NCI-H526 treated with DMSO at 0.1 percent for 48 hours (cell line): ENCODE results near the gene PTPRM.

Experiments used
- DNase-seq: peaks from one replicate; lab custom pipeline; 2025; lab: John Stamatoyannopoulos, UW

Gene PTPRM

DNA sequence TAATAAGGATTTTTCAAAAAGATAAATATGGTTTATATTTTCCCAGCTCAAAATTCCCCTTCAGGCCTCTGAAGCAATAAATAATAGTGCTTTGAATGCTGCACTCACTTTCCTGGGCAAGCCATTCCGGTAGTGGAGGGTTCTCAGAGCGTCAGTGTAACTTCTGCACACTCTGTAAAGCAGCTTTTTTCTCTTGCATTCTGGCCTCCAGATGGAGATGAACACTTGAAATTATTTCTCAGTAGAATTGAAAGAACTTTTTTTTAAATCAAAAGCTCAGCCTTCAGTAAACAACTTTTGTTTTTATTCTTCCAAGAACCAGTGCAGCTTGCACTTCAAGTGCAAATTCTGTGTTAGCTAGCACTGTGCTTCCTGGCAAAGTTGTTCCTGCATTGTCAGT is 761.0 kb downstream of the PTPRM start:
- no peak for DNase-seq

DNA sequence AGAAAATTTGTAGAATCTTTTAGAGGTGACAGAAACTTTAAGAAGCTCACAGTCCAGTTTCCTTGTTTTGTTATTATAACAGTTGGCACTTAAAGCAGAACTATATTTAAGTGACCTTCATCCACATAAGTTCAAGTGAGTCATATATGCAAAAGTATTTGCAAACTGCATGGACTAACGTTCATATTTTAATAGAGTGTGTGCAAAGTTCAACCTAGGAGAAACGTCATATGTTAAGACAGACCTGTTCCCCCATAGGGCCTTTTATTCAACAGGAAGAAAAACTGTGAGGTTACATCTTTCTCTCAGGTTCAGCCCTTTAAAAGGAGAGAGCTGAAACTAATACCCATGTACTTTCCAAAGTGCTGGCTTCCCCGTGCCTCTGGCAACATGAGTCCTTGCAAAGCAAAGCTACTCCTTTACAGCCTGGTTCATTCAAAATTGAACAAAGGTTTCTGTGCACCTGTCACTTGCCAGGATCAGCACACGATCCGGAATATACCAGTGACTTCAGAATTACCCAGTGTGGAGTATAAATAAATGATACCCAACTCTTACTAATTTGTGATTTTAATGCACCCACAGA is 762.2 kb downstream of the PTPRM start:
- DNase-seq = no peak

DNA sequence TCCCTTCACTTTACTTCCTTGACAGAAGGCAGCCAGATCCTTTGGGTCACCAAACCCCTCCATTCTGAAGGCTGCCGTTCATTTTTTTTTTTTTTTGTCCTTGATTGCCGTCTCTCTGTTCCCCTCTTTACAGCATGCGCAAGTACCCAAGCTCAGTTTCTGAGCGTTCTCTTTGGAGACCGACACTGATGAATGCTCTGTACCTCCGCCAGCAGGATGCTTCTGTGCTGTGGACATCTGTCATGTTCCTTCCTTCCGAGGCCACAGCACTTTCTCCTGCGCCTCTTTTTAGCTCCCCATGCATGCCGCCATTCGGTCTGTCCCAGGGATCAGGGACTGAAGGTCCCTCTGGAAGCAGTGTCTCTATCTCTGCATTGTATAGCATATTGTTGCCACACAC is 763.5 kb downstream of the PTPRM start:
- no peak for DNase-seq

DNA sequence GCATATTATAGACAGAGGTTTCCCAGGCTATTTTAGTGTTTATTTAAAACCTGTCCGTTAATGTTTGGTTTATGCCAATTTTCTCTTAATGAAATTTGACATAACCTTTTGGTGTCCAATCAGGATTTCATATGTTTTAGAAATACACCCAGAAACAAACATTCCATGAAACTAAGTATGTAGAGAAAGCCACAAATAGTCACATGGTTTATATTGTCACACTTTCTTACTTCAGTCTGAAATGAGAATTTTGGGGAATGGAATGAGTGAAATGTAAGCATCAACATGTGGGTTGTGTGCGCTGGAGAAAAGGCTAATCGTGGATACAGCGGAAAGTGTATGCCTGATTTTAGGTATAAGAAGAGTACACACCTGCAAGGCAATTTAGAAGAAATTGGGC is 765.2 kb downstream of the PTPRM start:
- no peak for DNase-seq

DNA sequence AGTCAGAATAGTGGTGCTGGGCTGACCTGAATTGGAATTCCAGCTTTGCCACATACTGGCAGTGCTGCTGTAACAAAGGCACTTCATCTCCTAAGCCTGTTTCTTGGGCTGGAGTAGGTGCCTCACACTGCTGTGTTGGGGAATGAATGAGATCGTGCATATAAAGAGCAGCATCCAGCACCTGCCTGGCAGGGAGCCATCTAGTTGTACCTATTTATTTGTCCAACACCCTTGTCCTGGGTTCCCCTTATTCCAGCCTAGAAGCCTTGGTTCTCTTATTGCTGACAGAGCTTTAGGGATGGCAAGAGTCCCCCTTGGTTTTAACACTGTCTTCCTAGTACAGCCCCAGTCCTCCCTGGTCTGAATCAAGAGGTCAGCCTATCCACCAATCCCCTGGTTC is 766.8 kb downstream of the PTPRM start:
- DNase-seq = no peak

DNA sequence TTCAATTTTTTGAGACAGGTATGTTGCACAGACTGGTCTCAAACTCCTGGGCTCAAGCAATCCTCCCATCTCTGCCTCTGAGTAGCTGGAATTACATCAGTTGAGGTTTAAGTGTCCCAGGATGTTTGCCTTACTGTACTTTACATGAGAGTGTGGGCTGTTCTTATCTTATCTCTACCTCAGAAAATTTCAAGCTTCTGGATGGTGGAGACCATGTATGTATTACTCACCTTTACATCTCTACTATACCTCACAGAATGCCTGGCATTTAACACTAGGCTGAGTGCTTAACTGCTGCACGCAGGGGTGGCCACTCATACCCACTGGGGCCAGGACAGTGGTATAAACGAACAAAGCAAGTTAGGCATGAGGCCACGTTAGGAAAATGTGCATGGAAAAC is 770.1 kb downstream of the PTPRM start:
- DNase-seq = no peak

DNA sequence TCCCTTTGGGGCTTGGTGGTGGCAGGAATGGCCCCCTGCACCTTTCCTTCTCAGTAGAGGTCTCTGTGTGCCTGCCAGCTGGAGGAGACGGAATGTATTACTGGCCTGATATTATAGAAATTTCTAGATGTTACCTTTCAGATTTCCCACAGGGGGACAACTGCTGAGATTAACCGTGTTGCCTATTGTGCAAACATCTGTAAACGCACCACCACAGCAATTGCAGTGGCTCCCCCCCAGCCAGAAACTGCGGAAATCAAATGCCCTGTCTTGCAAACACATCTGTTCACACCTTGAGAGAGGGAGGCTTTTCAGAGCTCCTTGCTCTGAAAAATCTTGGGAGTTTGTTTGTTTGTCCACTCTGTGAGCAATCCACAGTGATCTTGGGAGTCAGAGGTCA is 772.1 kb downstream of the PTPRM start:
- no peak for DNase-seq

DNA sequence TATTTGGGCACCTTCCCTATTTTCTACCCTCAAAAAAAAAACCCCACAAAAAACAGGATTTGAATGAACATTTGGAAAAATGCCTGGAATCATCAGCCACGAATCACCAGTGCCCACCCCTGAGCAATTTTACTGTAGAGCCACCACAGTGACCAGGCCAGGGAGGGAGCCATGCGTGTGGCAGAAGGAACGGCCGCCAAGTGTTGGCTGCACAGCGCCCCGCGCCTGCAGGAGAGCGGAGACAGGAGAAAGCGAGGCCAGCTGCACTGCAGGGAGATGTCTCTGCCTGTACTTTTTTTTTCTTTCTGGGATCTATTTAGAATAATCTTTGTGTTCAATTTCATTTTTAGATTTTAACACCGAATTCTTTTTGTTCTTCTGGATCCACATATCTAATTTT is 772.8 kb downstream of the PTPRM start:
- no peak for DNase-seq

DNA sequence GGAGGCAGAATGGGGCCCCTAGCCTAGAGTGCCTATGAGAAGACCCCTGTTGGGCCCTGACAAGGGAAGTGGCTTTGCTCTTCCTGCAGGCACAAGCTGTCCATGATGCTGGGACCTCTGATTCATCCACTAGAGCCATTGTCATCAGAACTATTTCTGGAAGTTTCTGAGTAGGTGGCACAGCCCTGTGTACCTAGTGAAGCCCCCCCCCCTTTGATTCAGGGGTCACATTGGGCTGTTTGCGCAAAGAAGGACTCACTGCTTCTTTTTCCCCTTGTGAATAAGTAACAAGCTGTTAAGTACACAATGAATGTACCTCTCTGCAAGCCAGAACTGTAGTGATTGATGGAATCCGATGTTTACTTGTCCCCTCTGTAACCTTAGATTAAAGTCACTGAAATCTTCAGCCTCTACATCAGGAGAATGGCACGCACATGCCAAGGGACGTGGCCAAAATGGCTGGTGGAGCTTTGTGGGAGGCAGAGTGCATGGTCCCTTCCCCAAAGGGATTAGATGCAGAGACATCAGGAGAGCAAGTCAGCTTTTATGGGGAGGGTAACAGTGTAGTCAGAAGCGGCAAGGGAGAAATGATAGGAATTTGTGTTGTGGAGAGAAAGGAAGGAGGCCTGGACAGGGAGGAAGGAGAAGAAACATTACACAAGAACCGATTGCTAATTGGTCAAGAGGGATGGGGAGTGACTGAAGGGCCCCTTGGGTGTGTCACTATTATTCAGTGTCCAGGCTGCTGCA is 774.5 kb downstream of the PTPRM start:
- DNase-seq = no peak

DNA sequence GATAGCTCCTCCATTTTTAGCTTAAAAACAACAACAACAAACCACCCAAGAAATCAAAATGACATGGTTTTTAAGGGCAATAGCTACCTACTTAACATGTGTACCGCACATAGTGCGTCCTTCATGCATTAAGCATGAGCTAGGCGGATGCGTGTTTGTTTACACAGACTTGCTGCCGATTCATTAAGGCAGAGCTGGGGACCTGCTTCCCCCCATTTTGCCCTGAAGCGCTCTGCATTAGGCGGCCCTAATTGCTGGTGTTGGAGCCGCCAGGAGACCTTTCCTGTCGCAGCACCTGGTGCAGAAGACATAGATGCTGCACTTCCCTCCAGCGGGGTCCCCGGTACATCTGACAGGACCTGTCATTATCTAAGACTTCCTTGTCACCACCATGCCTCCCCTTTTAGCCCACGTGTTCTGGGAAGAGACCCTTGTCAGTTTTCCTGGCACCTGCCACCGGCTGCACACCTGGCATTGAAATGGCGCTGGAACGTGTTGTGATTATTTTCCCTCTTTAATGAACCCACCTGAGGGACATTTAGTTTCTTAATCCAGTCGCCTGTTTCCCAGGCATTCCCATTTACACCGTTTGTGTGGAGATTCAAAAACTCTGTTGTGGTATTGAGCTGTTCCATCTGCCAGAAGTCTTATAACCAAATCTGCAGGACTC is 781.1 kb downstream of the PTPRM start:
- DNase-seq = peak; percentile 46

DNA sequence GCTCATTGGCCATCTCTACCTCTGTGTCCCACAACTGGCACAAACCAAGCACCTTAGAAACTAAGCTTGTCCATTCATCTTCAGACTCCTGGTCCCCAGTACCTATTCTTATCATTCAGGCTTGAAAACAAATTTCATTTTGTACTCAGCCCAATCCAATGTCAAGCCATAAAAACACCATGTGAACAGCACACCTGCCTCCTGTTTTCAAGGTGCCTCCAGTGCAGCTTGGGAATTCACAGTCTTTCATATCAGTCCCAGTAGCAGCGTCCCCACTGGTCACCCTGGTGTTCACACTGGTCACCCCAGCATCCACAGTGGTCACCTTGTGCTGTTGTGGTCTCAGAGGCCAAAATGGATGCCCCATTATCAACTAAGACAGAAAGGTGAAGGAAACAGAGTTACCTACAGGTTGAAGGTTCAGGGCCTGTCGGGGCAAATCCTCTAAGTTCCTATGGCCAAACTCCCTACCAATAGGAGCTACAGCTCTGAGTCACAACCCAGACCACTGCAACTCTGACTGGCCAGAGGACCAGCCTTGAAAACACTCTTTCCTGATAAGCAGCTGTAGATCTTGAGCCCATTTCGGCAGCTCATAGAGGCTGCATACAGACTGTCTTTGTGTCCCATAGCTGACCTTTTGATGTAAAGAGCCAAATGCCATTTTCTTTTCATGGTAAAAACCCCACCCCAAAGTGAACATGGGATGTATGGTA is 782.6 kb downstream of the PTPRM start:
- DNase-seq = no peak

DNA sequence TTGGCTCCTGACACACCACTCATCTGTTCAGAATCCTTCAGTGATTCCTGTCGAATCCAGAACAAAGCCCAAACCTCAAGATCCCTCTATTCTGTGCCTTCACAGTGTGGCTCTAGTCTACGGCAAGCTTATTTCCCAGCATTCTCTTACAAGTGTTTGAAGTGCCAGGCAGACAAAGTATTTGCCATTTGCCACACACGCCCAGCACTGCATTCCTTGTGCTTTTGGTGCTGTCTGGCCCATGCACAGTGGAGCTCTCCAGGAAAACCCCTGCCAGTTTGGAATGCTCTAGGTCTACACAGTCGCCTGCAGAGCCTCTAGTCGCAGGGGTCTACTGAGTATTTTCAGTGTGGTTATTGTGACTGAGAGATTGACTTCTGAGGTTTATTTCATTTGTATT is 783.5 kb downstream of the PTPRM start:
- no peak for DNase-seq

DNA sequence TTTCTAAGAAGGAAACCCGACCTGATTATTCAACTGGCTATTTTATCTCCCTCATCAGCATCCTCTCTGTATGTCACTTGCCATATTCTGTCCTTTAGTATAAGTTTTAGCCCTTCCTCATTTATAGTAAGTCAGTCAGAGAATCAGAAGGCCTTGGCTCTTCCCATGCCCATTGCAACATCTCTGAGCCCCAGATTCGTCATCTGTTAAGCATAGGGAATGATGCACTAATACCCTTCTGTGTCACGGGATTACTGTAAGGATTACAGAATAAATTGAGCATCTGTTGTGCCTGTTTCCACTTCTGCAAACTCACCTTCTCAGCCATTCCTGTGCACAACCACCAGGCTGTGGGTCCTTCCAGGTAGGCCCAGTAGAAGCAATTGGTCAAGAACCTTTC is 784.0 kb downstream of the PTPRM start:
- DNase-seq = no peak

DNA sequence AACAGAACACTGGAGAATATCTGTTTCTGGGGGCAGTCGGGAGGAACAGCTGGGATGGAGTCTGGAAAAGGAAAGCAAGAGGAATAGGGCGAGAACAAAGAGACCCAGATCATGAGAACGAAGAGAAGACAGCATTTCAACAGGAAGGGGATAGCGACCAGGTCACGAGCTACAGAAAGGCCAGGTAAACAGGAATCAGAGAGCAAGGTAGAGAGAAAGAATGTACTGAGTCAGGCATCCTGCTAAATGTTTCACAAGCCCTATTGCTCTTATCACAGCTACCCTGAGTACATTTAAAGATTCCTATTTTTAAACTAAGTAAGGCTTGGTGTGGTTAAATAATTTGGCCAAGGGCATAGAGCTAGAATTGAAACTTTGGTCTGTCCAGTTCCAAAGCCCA is 787.2 kb downstream of the PTPRM start:
- no peak for DNase-seq

DNA sequence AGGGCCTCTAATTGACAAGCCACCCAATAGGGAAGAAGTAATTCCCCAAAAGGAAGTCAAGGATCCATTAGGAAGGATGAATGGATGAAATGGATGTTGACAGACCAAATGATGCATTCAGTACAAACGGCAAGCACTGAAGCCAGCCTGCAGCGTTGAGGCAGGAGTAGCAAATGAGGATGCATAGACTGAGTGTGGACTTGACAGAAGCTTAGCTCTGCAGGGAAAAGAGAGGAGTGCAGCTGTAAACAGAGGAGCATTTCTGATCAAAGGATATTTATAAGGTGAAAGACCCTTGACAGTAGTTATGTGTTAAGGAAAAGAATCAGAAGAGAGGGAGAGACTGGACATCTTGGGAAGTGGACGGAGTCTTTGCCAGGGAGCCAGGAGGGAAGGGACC is 788.9 kb downstream of the PTPRM start:
- no peak for DNase-seq

DNA sequence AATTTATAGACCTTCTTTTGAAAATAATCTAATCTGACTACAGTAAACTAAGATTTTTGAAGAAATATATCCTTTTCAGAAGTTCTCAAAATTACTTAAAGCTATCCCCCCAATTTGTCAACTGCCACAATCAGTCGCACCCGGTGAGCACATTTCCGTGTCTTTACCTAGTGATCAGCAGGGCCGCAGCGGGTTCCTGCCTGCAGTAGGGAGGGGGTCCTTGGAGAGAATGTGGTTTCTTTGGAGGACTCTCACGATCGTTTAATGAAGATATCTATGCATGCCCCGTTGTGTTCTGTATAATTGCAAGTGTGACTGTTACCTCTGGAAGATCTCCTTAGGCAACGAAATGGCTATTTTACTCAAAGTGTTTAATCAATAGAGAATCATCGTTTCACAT is 790.2 kb downstream of the PTPRM start:
- DNase-seq = no peak

DNA sequence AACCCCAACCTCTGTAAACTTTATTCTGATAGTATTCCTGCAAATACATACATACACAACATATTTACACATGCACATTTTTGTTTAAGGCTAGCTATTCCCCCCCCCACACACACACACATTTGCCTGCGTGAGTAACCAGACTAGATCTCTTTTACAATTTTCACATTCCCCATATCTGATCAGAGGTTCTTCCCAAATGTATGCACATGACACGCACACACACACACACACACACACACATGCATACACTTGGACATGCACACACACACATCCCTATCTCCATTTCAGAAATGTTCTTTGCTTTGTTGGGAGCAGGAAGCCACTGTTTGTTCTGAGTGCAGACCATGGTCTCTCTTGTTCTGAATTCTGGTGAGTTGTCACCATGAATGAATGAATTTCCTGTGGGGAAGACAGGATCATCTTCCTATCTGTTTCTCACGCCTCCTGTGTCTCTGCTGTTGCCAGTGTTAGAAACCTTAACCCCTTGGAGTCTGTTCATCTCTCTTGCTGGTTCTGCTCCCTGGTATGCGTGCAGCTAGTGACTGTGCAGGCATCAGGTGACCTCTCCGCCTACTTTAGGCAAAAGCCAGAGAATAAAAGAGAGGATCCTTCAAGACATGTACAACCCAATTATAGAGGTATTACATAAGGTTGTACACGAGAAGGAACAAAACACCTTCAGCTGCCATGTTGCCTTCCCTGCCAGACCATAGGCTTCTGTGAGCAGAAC is 791.1 kb downstream of the PTPRM start:
- DNase-seq = no peak

DNA sequence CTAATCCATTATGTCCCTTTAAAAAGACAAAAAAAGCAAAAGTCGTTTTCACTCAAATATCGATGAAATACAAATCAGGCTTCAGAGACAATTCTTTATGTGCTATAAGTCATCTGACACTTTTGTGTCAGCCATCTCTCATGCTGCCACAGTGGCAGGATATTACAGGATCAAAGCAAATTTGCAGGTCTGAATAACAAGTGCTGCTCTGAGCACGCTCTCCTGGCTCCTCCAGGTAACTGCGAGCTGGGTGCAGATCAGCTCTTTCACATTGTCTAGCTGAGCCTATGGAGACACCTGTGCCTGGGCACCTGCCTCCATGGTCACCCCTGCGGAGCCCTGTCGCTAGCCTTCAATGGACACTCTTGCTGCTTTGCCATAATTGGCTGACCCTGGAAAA is 792.0 kb downstream of the PTPRM start:
- DNase-seq = no peak

DNA sequence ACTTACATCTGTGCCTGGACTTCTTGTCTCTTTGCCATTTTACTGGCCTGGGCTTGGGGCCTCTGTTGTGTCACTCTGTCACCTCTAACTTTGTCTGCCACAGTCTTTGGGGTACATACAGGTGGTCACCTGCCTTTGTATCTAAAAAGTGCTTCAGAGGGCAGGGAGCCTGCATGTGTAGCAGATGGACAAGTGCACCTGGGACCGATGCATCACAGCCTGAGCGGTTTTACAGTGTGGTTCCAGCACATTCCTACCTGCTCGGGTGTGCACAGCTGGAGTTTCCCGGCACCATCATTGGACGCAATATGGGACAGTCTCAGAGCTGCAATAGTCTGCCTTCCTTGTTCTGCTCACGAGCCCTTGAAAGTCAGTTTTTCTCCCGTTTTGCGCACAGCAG is 792.4 kb downstream of the PTPRM start:
- no peak for DNase-seq

DNA sequence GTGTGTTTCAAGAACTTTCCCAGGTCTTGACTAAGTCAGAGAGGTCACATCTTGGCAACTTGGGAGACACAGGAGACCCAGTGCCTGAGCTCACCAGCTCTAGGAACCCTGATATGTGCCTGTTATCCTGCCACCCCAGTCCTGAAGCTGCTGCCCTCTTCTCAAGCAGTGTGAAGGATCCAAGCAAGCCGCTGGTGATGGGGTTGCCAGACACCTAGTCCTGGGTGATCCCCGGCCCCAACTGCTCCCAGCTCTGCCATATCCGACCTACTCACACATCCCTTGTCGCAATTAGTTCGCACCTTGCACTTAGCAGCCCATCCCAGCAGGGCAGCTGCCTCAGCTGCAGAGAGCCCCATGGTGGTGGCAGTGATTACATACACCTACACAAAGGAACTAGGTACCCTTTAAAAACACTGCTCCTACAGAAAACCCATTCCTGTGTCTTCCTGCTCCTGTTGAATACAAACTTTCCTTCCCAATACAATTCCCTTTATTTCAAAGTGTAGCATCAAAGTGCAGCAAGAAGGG is 794.9 kb downstream of the PTPRM start:
- no peak for DNase-seq

DNA sequence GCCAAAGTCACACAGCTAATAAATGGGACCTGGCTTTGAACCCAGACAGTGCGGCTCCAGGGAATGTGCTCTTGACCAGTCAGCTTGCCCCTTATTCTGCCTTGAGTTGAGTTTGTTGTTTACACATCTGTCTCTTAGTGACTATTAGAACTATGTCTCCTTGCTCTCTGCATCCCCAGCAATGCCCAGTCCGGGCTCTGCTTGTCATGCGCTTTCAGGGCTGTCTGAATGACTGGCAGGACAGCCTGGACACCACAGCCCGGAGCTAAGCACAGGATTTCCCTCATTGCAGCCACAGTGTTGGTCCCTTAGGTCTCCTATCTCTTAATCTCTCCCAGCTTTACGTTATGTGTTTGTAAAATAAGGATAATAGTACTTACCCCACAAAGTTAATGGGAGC is 795.7 kb downstream of the PTPRM start:
- no peak for DNase-seq

DNA sequence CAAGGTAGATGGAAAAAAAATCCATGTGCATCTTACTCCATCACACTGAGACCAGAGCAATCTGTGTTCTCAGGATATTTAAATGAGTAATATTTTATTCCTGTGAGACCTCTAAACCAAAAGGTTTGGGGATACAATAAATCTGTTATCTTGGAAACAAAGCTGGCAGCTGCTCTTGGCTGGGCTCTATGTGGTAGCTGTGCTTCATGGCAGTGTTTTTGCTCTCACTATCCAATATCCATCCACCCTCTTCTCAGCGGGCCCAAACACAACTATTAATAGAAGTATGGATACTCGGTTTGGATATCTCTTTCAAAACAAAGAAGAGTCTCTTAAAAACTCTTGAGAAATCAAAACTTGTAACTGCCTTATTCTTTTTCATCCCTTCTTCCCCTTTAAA is 797.3 kb downstream of the PTPRM start:
- no peak for DNase-seq
